A673 (cell line): ENCODE results near the gene CHML. TPM values are rescaled to one million over a fixed set of nuclear protein-coding genes. Genes with fewer than 3 reads are reported as not detected.

Source experiments
- BruUV-seq: library from RNA; stranded (reverse); fragments of 400-500 nt; replicated peaks from 2 replicates; lab custom pipeline; 2021; lab: Mats Ljungman, UMichigan
- CTCF ChIA-PET: fragments of 300-600 bp; sonication (Branson Sonifier 250); formaldehyde crosslinking; loops from one replicate; lab custom pipeline; 2022; ENCODE audit warnings: antibody characterized with exemption; lab: Charles Lee
- POLR2A ChIA-PET: fragments of 300-600 bp; sonication (Branson Sonifier 250); formaldehyde crosslinking; loops from one replicate; lab custom pipeline; 2022; ENCODE audit warnings: antibody characterized with exemption; ENCODE audit not compliant: low non-redundant PET; lab: Charles Lee
- DNase-seq: peaks from one replicate; pipeline ENCODE4 v3.0.0-alpha.2; 2015; ENCODE audit warnings: low spot score
- H3K27ac ChIP-seq: fragments of 200-600 bp; sonication (generic); 2 replicates; pipeline ENCODE4 v1.5.1; 2016; ENCODE audit warnings: mixed run types, low read depth, mild to moderate bottlenecking, mixed read lengths, antibody characterized with exemption, low read length; ENCODE audit not compliant: poor library complexity, severe bottlenecking
- H3K27me3 ChIP-seq: fragments of 200-600 bp; sonication (generic); replicated peaks from 2 replicates; pipeline ENCODE4 v1.6.1; 2017; ENCODE audit warnings: mixed run types, low read depth, mild to moderate bottlenecking, mixed read lengths, antibody characterized with exemption, low read length; ENCODE audit not compliant: insufficient read depth, poor library complexity
- H3K36me3 ChIP-seq: fragments of 200-600 bp; sonication (generic); 2 replicates; pipeline ENCODE4 v1.6.1; 2016; ENCODE audit warnings: mixed run types, mild to moderate bottlenecking, mixed read lengths, antibody characterized with exemption, low read length; ENCODE audit not compliant: insufficient read depth, poor library complexity, severe bottlenecking
- H3K4me1 ChIP-seq: fragments of 200-600 bp; sonication (generic); 2 replicates; pipeline ENCODE4 v1.6.1; 2017; ENCODE audit warnings: mixed run types, mild to moderate bottlenecking, mixed read lengths, antibody characterized with exemption, low read length; ENCODE audit not compliant: insufficient read depth, poor library complexity, severe bottlenecking
- H3K4me3 ChIP-seq: fragments of 200-600 bp; sonication (generic); 2 replicates; pipeline ENCODE4 v1.5.1; 2016; ENCODE audit warnings: low read depth, mixed run types, mild to moderate bottlenecking, mixed read lengths, low read length; ENCODE audit not compliant: poor library complexity, severe bottlenecking
- H3K9me3 ChIP-seq: fragments of 200-600 bp; sonication (generic); 2 replicates; pipeline ENCODE4 v1.6.1; 2016; ENCODE audit warnings: mixed run types, low read depth, mild to moderate bottlenecking, mixed read lengths, antibody characterized with exemption, low read length; ENCODE audit not compliant: poor library complexity, severe bottlenecking
- EZH2 ChIP-seq: fragments of 200-600 bp; sonication (generic); IDR thresholded peaks from 2 replicates; pipeline ENCODE4 v1.6.1; 2017; ENCODE audit warnings: borderline replicate concordance, low read depth, mild to moderate bottlenecking, mixed read lengths, antibody characterized with exemption, low read length; ENCODE audit not compliant: poor library complexity, severe bottlenecking
- intact Hi-C: fragments of 100-400 bp; cut with micrococcal nuclease; formaldehyde crosslinking; loops from one replicate; pipeline ENCODE4 v1.10.0; 2022; ENCODE audit not compliant: unreplicated experiment
- total RNA-seq: library from RNA; stranded (reverse); gene quantifications from 2 replicates; pipeline ENCODE4 v1.2.3, GENCODE V29; 2021
- TF ChIP-seq, protein P1 (sequence below): fragments of 300-800, 200-600 bp; sonication (generic); conservative IDR thresholded peaks from 2 replicates; pipeline ENCODE4 v1.5.1; 2017; ENCODE audit warnings: low read depth, mild to moderate bottlenecking, antibody characterized with exemption, low read length, moderate library complexity, mixed read lengths

Gene CHML
- total RNA-seq, 1 experiment from 2014 or later, result 11.9 TPM

DNA sequence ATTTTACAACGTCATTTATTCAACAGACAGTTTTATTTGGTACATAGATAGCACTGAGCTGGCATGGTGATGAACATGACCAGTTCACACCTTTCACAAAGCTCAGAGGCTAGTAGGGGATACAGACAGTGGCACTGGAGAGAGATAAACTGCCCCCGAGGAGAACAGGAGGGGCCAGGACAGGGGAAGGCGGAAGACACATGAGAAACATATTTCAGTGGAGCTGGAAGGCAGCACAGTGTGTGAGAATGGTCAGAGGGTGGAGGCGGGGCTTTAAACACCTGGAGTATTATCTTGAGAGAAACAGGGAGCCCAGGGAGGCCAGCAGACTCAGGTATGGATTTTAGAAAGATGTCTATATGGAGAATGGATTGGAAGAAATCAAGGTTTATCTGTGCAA is 49.5 kb downstream of the CHML start:
- no TSS peak for BruUV-seq
- H3K27ac ChIP-seq, result no peak overlapping the region
- no peaks in the 10 kb centered on the region for H3K9me3 ChIP-seq
- no peak overlapping the region for H3K4me3 ChIP-seq
- H3K27me3 ChIP-seq, result no peaks in the 10 kb centered on the region
- ChIA-PET CTCF (no interaction called here), POLR2A (no interaction called here)
- intact Hi-C loops, result no loop called here
- H3K4me1 ChIP-seq, result peaks cover 4% of the 10 kb centered on the region
- peaks cover 15% of the 10 kb centered on the region for H3K36me3 ChIP-seq
- DNase-seq, result no peak
- TF ChIP-seq, protein P1, sequence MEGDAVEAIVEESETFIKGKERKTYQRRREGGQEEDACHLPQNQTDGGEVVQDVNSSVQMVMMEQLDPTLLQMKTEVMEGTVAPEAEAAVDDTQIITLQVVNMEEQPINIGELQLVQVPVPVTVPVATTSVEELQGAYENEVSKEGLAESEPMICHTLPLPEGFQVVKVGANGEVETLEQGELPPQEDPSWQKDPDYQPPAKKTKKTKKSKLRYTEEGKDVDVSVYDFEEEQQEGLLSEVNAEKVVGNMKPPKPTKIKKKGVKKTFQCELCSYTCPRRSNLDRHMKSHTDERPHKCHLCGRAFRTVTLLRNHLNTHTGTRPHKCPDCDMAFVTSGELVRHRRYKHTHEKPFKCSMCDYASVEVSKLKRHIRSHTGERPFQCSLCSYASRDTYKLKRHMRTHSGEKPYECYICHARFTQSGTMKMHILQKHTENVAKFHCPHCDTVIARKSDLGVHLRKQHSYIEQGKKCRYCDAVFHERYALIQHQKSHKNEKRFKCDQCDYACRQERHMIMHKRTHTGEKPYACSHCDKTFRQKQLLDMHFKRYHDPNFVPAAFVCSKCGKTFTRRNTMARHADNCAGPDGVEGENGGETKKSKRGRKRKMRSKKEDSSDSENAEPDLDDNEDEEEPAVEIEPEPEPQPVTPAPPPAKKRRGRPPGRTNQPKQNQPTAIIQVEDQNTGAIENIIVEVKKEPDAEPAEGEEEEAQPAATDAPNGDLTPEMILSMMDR, result no peak
- no peak for TF ChIP-seq EZH2

Other genes starting within 250 kb of the CHML start
- 73.6 and 75.4 TPM in 2 replicates for gene FH, start 120.6 kb downstream of the CHML start, total RNA-seq
- gene KMO, start 108.0 kb downstream of the CHML start, total RNA-seq, result 11.8 and 12.7 TPM in 2 replicates
- 12.6 and 14.2 TPM in 2 replicates for gene OPN3, start within 50 bp of the CHML start, total RNA-seq
- gene WDR64, start 11.9 kb upstream of the CHML start, total RNA-seq, result not detected in 2 replicates
- 37.7 and 46.6 TPM in 2 replicates for gene EXO1, start 207.8 kb upstream of the CHML start, total RNA-seq